Measurements from ENCODE around the gene FMO2. TPM values are rescaled to one million over a fixed set of nuclear protein-coding genes. Genes with fewer than 3 reads are reported as not detected.

Gene FMO2
- total and polyA plus RNA-seq, 10 of the 15 experiments (the other 5 are each of a cell fraction or from before 2014, with no cell fraction given), result not detected

DNA sequence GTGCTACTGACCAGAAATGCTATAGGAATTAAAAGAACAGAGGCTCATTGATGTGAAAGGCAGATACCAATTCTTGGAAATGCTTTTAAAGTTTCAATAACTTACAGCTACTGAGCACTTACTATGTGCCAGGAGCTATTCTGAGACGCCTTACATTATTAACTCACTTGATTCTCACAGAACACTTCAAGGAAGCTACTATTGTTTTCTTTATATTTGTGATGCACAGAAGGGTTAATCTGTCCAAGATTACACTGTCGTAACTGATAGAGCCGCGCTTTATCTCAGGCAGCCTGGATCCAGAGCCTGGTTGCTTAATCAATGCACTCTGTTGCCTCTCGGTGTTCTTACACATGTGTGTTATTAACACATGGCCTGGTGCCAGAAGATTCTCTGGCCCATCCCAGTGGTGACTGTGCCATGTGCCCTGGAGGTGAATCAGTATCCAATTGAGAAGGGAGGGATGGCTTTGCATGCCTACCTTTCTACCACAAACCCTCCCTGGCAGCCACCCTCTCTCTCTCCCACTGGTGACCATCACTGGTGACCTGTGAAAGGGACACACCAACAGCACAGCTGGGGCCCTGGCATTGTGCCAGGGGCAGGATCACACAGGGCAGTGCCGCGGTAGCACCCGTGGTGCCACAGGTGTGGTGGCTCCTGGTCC, 72.0 kb downstream of the FMO2 start (continued):
- TF ChIP-seq, protein P1, sequence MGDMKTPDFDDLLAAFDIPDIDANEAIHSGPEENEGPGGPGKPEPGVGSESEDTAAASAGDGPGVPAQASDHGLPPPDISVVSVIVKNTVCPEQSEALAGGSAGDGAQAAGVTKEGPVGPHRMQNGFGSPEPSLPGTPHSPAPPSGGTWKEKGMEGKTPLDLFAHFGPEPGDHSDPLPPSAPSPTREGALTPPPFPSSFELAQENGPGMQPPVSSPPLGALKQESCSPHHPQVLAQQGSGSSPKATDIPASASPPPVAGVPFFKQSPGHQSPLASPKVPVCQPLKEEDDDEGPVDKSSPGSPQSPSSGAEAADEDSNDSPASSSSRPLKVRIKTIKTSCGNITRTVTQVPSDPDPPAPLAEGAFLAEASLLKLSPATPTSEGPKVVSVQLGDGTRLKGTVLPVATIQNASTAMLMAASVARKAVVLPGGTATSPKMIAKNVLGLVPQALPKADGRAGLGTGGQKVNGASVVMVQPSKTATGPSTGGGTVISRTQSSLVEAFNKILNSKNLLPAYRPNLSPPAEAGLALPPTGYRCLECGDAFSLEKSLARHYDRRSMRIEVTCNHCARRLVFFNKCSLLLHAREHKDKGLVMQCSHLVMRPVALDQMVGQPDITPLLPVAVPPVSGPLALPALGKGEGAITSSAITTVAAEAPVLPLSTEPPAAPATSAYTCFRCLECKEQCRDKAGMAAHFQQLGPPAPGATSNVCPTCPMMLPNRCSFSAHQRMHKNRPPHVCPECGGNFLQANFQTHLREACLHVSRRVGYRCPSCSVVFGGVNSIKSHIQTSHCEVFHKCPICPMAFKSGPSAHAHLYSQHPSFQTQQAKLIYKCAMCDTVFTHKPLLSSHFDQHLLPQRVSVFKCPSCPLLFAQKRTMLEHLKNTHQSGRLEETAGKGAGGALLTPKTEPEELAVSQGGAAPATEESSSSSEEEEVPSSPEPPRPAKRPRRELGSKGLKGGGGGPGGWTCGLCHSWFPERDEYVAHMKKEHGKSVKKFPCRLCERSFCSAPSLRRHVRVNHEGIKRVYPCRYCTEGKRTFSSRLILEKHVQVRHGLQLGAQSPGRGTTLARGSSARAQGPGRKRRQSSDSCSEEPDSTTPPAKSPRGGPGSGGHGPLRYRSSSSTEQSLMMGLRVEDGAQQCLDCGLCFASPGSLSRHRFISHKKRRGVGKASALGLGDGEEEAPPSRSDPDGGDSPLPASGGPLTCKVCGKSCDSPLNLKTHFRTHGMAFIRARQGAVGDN (IDR thresholded peaks at IDR 0.05), result no peak
- TF ChIP-seq, protein P2, sequence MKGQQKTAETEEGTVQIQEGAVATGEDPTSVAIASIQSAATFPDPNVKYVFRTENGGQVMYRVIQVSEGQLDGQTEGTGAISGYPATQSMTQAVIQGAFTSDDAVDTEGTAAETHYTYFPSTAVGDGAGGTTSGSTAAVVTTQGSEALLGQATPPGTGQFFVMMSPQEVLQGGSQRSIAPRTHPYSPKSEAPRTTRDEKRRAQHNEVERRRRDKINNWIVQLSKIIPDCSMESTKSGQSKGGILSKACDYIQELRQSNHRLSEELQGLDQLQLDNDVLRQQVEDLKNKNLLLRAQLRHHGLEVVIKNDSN (IDR thresholded peaks at IDR 0.05; ENCODE audit: borderline replicate concordance, extremely low read length, insufficient read depth, low read depth, low read length), result no peak
- TF ChIP-seq FOXM1 (IDR thresholded peaks at IDR 0.05; ENCODE audit: low read depth, low read length) (no peak), HCFC1 (IDR thresholded peaks at IDR 0.05; ENCODE audit: low read length) (no peak)

DNA sequence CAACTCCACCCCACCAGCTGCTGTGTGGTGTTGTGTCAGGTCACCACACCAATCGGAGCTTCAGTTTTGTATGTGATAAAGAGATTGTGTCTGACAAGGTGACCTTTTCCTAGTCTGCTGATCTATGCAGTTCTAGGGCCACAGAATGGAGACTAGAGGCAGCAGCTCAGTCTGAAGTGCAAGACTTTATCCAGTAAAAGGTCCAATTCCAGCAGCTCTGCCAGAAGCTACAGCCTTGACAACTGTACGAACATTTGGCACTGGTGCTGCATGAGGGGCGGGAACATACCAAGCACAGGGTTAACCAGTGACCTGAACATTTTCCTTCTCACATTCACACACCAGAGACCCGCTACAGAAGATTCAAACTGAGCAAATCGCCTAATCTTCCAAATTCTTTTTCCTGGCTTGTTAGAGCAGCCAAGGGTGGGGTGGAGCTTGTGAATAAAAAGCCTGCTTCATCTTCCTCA, 72.5 kb downstream of the FMO2 start:
- no peak for FAIRE-seq
- in situ Hi-C loops (cut with MboI), result no loop called here

More for the DNA sequence above, 72.5 kb downstream of the FMO2 start:
- CTCF ChIA-PET, result interaction anchor here (4.4 kb wide), 1 partner anchor 12 kb away, joined by 18 read pairs; no protein-coding TSS in a partner anchor
- WGBS (ENCODE audit: insufficient coverage, insufficient replicate concordance, low lambda C conversion rate, missing lambda C conversion rate), result 22% methylated on average over 5 of the region's 5 CpGs
- Histone ChIP-seq H3K4me3 (no peak overlapping the region), H3K4me2 (ENCODE audit: control insufficient read depth, insufficient read depth) (no peak overlapping the region), H4K20me1 (ENCODE audit: control insufficient read depth, insufficient read depth) (no peaks in the 10 kb centered on the region), H3K27ac (ENCODE audit: control insufficient read depth, insufficient read depth) (no peak overlapping the region), H3K4me1 (ENCODE audit: control insufficient read depth, insufficient read depth, low read length) (peaks cover 2% of the 10 kb centered on the region), H3K79me2 (ENCODE audit: control insufficient read depth, insufficient read depth, low read length) (no peaks in the 10 kb centered on the region), H3K9me3 (replicated peaks; ENCODE audit: control insufficient read depth, insufficient read depth, low read length) (no peaks in the 10 kb centered on the region), H3K27me3 (replicated peaks in 1 of 2; ENCODE audit: control insufficient read depth in 2 of 2, insufficient read depth in 2 of 2, low read length in 1 of 2) (peaks cover 0 to 3% of the 10 kb centered on the region in 2 experiments; a peak in 2 of 4 replicates), H3K36me3 (ENCODE audit: control insufficient read depth in 2 of 2, insufficient read depth in 2 of 2, low read length in 1 of 2) (no peaks in the 10 kb centered on the region), H3K9ac (ENCODE audit: control insufficient read depth, insufficient read depth, low read length) (no peak overlapping the region), H2AFZ (ENCODE audit: control insufficient read depth, low read depth, low read length) (no peak overlapping the region)
- TF ChIP-seq NFXL1 (IDR thresholded peaks at IDR 0.05; ENCODE audit: borderline replicate concordance) (no peak), MYB (IDR thresholded peaks at IDR 0.05; ENCODE audit: borderline replicate concordance, low read depth, low read length) (no peak), SMARCA5 (IDR thresholded peaks at IDR 0.05) (no peak), NR2F1 (conservative IDR thresholded peaks at IDR 0.05) (no peak), CEBPB (IDR thresholded peaks at IDR 0.05; ENCODE audit: borderline replicate concordance in 1 of 2, low read depth in 2 of 2, low read length in 2 of 2) (no peak), TCF3 (IDR thresholded peaks at IDR 0.05; ENCODE audit: borderline replicate concordance, insufficient read depth, low read depth, low read length) (no peak), CREB1 (IDR thresholded peaks at IDR 0.05; ENCODE audit: low read depth) (no peak)
- TF ChIP-seq, protein P3, sequence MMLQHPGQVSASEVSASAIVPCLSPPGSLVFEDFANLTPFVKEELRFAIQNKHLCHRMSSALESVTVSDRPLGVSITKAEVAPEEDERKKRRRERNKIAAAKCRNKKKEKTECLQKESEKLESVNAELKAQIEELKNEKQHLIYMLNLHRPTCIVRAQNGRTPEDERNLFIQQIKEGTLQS (IDR thresholded peaks at IDR 0.05; ENCODE audit: borderline replicate concordance, extremely low read depth, low read depth, low read length), result no peak
- RAD21 ChIA-PET (ENCODE audit: unreplicated experiment), result interaction anchor here (1.3 kb wide), 1 partner anchor 55 kb away, joined by 3 read pairs; no protein-coding TSS in a partner anchor
- DNase-seq (ENCODE audit: low read depth, low spot score) (no peak), ATAC-seq (no peak)
- POLR2A ChIA-PET, result no interaction called here
- SMC1A ChIA-PET (ENCODE audit: uncharacterized antibody, unreplicated experiment), result interaction anchor here (1.6 kb wide), 1 partner anchor 13 kb away, joined by 3 read pairs; no protein-coding TSS in a partner anchor
- no TSS peak for BruUV-seq (replicated peaks)
- intact Hi-C loops (cut with micrococcal nuclease; ENCODE audit: unreplicated experiment), result no loop called here

All from GM12878 (cell line).